Fibroblast of lung (primary cell): ENCODE results near the gene TMEM212.

Experiments used
- CTCF ChIP-seq, 2 donors: IDR thresholded peaks in 1 of 2; conservative IDR thresholded peaks in 1 of 2; 1 replicate in 1 of 2; 2 replicates in 1 of 2; pipeline ENCODE4 v1.5.1; 2011 to 2012; ENCODE audit warnings: low read length in 2 of 2, control low read depth in 1 of 2, inconsistent platforms in 1 of 2, low read depth in 1 of 2, mild to moderate bottlenecking in 1 of 2
- EZH2 ChIP-seq: IDR thresholded peaks from 2 replicates; pipeline ENCODE4 v1.5.1; 2012; ENCODE audit warnings: low read length, control low read depth, mild to moderate bottlenecking; ENCODE audit errors: missing control alignments

- TF ChIP-seq CTCF (conservative IDR thresholded peaks at IDR 0.05 in 1 of 2, IDR thresholded peaks at IDR 0.05 in 1 of 2; ENCODE audit: low read depth in 1 of 2, low read length in 2 of 2) (no peak), EZH2 (no peak)
Observed at GRCh38 chr3:171849617-171850319, 6.6 kb downstream of the TMEM212 start.
